MM.1S (cell line): Measurements from ENCODE around the gene ZNF445.

Experiments
- DNase-seq: peaks from one replicate; pipeline ENCODE4 v3.0.0-alpha.2; 2015
- H2AFZ ChIP-seq: fragments of 300-600 bp; sonication (generic); 2 replicates; pipeline ENCODE4 v1.6.0; 2016; ENCODE audit warnings: antibody characterized with exemption, low read length
- H3F3A ChIP-seq: fragments of 300-600 bp; sonication (generic); 2 replicates; pipeline ENCODE4 v1.6.1; 2016; ENCODE audit warnings: mild to moderate bottlenecking, antibody characterized with exemption, low read length, moderate library complexity, mixed read lengths; ENCODE audit not compliant: insufficient read depth
- H3K27ac ChIP-seq: fragments of 300-600 bp; sonication (generic); 2 replicates; pipeline ENCODE4 v1.5.1; 2016; ENCODE audit warnings: mild to moderate bottlenecking, low read length
- H3K27me3 ChIP-seq: fragments of 300-600 bp; sonication (generic); replicated peaks from 2 replicates; pipeline ENCODE4 v1.6.0; 2016; ENCODE audit warnings: low read length; ENCODE audit not compliant: insufficient read depth
- H3K36me3 ChIP-seq: fragments of 300-600 bp; sonication (generic); replicated peaks from 2 replicates; pipeline ENCODE4 v1.6.1; 2016; ENCODE audit warnings: mild to moderate bottlenecking, low read length, mixed read lengths; ENCODE audit not compliant: insufficient read depth
- H3K4me1 ChIP-seq: fragments of 300-600 bp; sonication (generic); 2 replicates; pipeline ENCODE4 v1.6.1; 2016; ENCODE audit warnings: low read length, mixed read lengths
- H3K4me2 ChIP-seq: fragments of 300-600 bp; sonication (generic); 2 replicates; pipeline ENCODE4 v1.6.0; 2016; ENCODE audit warnings: low read depth, low read length
- H3K4me3 ChIP-seq: fragments of 300-600 bp; sonication (generic); 2 replicates; pipeline ENCODE4 v1.5.1; 2016; ENCODE audit warnings: low read length, mixed read lengths
- H3K79me2 ChIP-seq: fragments of 300-600 bp; sonication (generic); 2 replicates; pipeline ENCODE4 v1.6.1; 2016; ENCODE audit warnings: mixed run types, low read length, mixed read lengths
- H3K9ac ChIP-seq: fragments of 300-600 bp; sonication (generic); 2 replicates; pipeline ENCODE4 v1.6.1; 2016; ENCODE audit warnings: low read length, mixed read lengths
- H3K9me2 ChIP-seq: fragments of 300-600 bp; sonication (generic); replicated peaks from 2 replicates; pipeline ENCODE4 v1.6.1; 2016; ENCODE audit warnings: mild to moderate bottlenecking, low read length, mixed read lengths; ENCODE audit not compliant: insufficient read depth
- H3K9me3 ChIP-seq: fragments of 300-600 bp; sonication (generic); replicated peaks from 2 replicates; pipeline ENCODE4 v1.6.1; 2016; ENCODE audit warnings: mild to moderate bottlenecking, low read length, mixed read lengths; ENCODE audit not compliant: insufficient read depth
- H4K20me1 ChIP-seq: fragments of 300-600 bp; sonication (generic); 2 replicates; pipeline ENCODE4 v1.6.1; 2016; ENCODE audit warnings: mild to moderate bottlenecking, low read length, moderate library complexity, mixed read lengths; ENCODE audit not compliant: insufficient read depth
- CTCF ChIP-seq: fragments of 300-600 bp; sonication (generic); IDR thresholded peaks from 2 replicates; pipeline ENCODE4 v1.5.1; 2016; ENCODE audit warnings: antibody characterized with exemption, low read length, mixed read lengths
- EZH2 ChIP-seq: fragments of 300-600 bp; sonication (generic); optimal IDR thresholded peaks from 2 replicates; pipeline ENCODE3; 2017; ENCODE audit warnings: low read depth, mild to moderate bottlenecking, antibody characterized with exemption, low read length, mixed read lengths
- EZH2phosphoT487 ChIP-seq: fragments of 300-600 bp; sonication (generic); IDR thresholded peaks from 2 replicates; pipeline ENCODE4 v1.6.1; 2018; ENCODE audit warnings: antibody characterized with exemption, low read length

Gene ZNF445

GRCh38 chr3:44387404-44387803 is 90.1 kb downstream of the ZNF445 start:
- TF ChIP-seq EZH2: no peak
- TF ChIP-seq EZH2phosphoT487: no peak
- no peak for TF ChIP-seq CTCF
- Histone ChIP-seq H3K9me3 (no peaks in the 10 kb centered on the region), H3K4me1 (peaks cover 5% of the 10 kb centered on the region; the same call in 1 of the 2 replicates), H4K20me1 (no peaks in the 10 kb centered on the region), H3K27me3 (no peaks in the 10 kb centered on the region), H3K27ac (no peak overlapping the region), H3K9ac (no peak overlapping the region), H3K4me2 (no peak overlapping the region), H2AFZ (no peak overlapping the region), H3F3A (no peaks in the 10 kb centered on the region), H3K4me3 (no peak overlapping the region), H3K79me2 (no peaks in the 10 kb centered on the region), H3K36me3 (no peaks in the 10 kb centered on the region), H3K9me2 (no peaks in the 10 kb centered on the region)
- no peak for DNase-seq
